ENCODE data around the gene NEK6. TPM values are rescaled to one million over a fixed set of nuclear protein-coding genes. Genes with fewer than 3 reads are reported as not detected.

NEK6 gene
- total and polyA plus RNA-seq, 10 donors: 11.2 to 71.3 (median 41.1) TPM

DNA sequence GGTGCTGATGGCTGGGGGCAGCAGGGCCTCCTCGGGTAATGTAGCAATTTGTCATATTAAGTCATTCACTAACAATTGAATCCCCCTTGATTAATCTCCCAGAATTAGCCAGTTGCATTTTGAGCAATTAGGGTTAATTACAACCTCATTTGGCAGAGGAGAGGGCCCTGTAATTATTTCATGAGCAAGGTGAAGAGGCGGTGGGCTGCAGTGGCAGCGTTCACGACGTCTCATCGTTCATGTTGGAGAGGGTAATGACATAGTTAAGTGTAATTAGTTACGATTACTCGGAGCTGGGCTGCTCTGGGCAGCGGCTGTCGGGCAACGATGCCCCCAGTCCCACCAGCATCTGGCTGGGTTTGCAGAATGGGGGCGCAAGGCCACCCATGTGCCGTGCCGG lies 46.0 kb downstream of the NEK6 start:
- Histone ChIP-seq H3K4me1 (peaks cover 0 to 33% (median 12%) of the 10 kb centered on the region in 6 donors), H3K4me3 (no peak overlapping the region), H3K27me3 (replicated peaks in 1 of 7) (no peaks in the 10 kb centered on the region), H3K9me3 (no peaks in the 10 kb centered on the region), H3K27ac (no peak overlapping the region), H3K36me3 (peaks cover 0 to 70% (median 30%) of the 10 kb centered on the region in 6 donors)
- 90 to 94% (median 92%) methylated on average over 14 of the region's 14 CpGs for WGBS, 5 donors
- TF ChIP-seq POLR2AphosphoS5 (IDR thresholded peaks at IDR 0.05): no peak
- no peak for DNase-seq
- intact Hi-C loops (cut with DNase I; ENCODE audit: low total_unique reads): no loop called here

DNA sequence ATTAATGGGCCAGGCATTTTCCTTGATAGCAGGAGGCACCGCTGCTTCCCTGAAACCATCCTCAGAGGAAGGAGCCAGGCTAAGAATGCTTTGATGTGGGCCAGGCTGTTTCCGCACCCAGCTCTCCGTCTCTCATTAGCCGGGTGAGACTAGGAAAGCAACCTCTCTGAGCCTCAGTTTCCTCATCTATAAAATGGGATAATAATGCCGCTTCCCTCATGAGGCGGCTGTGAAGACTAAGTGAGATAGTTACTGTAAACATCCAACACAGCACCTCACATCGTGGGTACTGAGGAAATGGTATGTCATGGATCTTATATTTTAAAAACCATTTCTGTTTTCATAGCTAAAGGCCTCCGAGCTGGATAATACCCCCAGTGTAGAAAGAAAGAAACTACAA lies 46.5 kb downstream of the NEK6 start:
- no peak overlapping the region for H3K4me3 ChIP-seq
- H3K9me3 ChIP-seq: no peaks in the 10 kb centered on the region
- WGBS, 5 donors: 81 to 92% (median 88%) methylated on average over 7 to 8 of the region's 8 CpGs
- no peaks in the 10 kb centered on the region for H3K27me3 ChIP-seq (replicated peaks in 1 of 7)
- no peak overlapping the region for H3K27ac ChIP-seq
- DNase-seq: no peak
- peaks cover 0 to 75% (median 35%) of the 10 kb centered on the region in 6 donors for H3K36me3 ChIP-seq
- peaks cover 0 to 28% (median 9%) of the 10 kb centered on the region in 6 donors for H3K4me1 ChIP-seq
- intact Hi-C loops (cut with DNase I; ENCODE audit: low total_unique reads): no loop called here
- TF ChIP-seq POLR2AphosphoS5 (IDR thresholded peaks at IDR 0.05) (no peak), POLR2A (IDR thresholded peaks at IDR 0.05) (no peak)
- TF ChIP-seq, protein P1, sequence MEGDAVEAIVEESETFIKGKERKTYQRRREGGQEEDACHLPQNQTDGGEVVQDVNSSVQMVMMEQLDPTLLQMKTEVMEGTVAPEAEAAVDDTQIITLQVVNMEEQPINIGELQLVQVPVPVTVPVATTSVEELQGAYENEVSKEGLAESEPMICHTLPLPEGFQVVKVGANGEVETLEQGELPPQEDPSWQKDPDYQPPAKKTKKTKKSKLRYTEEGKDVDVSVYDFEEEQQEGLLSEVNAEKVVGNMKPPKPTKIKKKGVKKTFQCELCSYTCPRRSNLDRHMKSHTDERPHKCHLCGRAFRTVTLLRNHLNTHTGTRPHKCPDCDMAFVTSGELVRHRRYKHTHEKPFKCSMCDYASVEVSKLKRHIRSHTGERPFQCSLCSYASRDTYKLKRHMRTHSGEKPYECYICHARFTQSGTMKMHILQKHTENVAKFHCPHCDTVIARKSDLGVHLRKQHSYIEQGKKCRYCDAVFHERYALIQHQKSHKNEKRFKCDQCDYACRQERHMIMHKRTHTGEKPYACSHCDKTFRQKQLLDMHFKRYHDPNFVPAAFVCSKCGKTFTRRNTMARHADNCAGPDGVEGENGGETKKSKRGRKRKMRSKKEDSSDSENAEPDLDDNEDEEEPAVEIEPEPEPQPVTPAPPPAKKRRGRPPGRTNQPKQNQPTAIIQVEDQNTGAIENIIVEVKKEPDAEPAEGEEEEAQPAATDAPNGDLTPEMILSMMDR (IDR thresholded peaks at IDR 0.05 in 8 of 11, conservative IDR thresholded peaks at IDR 0.05 in 3 of 11): no peak

DNA sequence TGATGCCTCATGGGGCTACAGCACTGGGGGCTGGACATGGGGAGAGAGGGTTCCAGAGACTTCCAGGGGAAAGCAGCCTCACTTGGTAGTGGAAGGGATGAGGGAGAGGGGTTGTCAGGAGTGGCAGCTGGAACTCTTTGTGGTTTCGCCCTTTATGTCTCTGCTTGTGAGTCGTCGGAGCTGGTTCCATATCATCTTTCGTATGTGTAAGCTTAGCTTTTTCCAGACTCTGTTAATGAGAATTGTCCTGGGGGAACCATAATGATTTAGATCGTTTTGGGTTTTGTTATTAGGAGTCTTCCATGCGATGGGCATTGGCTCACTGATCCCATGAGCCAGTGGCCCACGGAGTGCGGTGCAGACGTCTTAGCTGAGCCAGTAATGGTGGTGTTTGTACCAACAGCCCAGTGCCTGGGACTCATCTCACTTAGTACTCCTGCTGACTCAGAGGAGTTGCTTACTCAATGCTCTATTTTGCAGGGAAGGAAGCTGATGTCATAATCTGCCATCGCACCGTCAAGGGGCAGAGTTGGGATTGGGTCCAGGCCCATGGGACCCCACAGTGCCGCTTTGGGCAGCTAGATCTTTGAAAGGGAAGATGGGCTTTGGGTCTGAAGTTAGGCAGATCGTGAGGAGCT lies 48.5 kb downstream of the NEK6 start:
- Histone ChIP-seq H3K27ac (peak overlapping the region in 4 of 8 donors; percentile 1 to 67 (median 42)), H3K36me3 (peaks cover 0 to 93% (median 39%) of the 10 kb centered on the region in 6 donors), H3K9me3 (no peaks in the 10 kb centered on the region), H3K27me3 (replicated peaks in 1 of 7) (no peaks in the 10 kb centered on the region), H3K4me1 (peaks cover 0 to 13% (median 3%) of the 10 kb centered on the region in 6 donors), H3K4me3 (no peak overlapping the region)
- TF ChIP-seq, protein P1 (IDR thresholded peaks at IDR 0.05 in 8 of 11, conservative IDR thresholded peaks at IDR 0.05 in 3 of 11): no peak
- TF ChIP-seq POLR2AphosphoS5 (IDR thresholded peaks at IDR 0.05): peak in 1 of 3 donors; percentile 23
- no peak for TF ChIP-seq POLR2A (IDR thresholded peaks at IDR 0.05)
- intact Hi-C loops (cut with DNase I; ENCODE audit: low total_unique reads): no loop called here
- DNase-seq: no peak
- 57 to 74% (median 72%) methylated on average over 11 to 13 of the region's 13 CpGs for WGBS, 5 donors

DNA sequence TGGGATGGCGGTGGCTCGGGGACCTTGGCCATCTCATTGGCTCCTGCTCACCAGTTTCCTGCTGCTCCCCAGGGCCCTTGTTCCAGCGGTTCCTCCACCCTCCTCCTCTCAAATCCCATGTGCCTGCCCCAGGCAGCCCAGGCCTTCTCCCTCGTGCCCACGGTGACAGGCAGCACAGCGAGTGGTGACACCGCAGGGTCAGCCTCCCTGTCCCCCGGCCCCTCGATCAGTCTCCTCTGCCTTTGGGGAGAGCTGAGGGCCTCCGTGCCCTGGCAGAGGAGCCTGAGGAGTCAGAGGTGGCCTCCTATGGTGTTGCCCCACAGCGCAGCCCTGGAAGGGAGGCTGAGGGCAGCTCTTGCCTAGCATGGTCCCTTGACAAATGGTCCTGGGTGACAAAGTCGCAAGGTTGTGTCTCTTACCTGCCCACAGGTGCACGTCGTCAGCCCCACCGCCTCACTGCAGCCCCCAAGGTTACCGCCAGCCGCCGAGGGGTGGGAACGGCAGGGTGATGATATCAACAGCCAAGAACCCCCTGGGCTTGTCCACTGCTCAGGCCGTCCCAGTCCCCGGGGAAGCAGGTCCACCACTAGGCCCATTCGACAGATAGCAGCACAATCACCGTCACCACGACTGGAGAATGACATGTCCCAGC lies 49.8 kb downstream of the NEK6 start:
- Histone ChIP-seq H3K4me3 (no peak overlapping the region), H3K36me3 (peaks cover 0 to 92% (median 33%) of the 10 kb centered on the region in 6 donors), H3K27ac (no peak overlapping the region), H3K9me3 (no peaks in the 10 kb centered on the region), H3K27me3 (replicated peaks in 1 of 7) (no peaks in the 10 kb centered on the region), H3K4me1 (peaks cover 0 to 13% (median 3%) of the 10 kb centered on the region in 6 donors)
- intact Hi-C loops (cut with DNase I; ENCODE audit: low total_unique reads): no loop called here
- TF ChIP-seq POLR2A (IDR thresholded peaks at IDR 0.05) (no peak), POLR2AphosphoS5 (IDR thresholded peaks at IDR 0.05) (peak in 1 of 3 donors; percentile 14)
- TF ChIP-seq, protein P1 (IDR thresholded peaks at IDR 0.05 in 8 of 11, conservative IDR thresholded peaks at IDR 0.05 in 3 of 11): no peak
- no peak for DNase-seq
- WGBS, 5 donors: 88 to 93% (median 91%) methylated on average over 18 to 24 of the region's 24 CpGs

Measured in spleen (tissue), 11 donors.